B cell (primary cell): ENCODE data around the gene ITGA3.

ENCODE experiments used
- EZH2 ChIP-seq: IDR thresholded peaks from 2 replicates; pipeline ENCODE4 v1.6.1; 2012; ENCODE audit warnings: borderline replicate concordance, low read depth, mild to moderate bottlenecking, moderate library complexity, low read length; ENCODE audit not compliant: insufficient read depth, poor library complexity, severe bottlenecking
- TF ChIP-seq, protein P1 (sequence below): fragments of 200-600 bp; IDR thresholded peaks from one replicate; pipeline ENCODE4 v1.8.0; 2022; ENCODE audit warnings: antibody characterized with exemption, mild to moderate bottlenecking

- TF ChIP-seq, protein P1, sequence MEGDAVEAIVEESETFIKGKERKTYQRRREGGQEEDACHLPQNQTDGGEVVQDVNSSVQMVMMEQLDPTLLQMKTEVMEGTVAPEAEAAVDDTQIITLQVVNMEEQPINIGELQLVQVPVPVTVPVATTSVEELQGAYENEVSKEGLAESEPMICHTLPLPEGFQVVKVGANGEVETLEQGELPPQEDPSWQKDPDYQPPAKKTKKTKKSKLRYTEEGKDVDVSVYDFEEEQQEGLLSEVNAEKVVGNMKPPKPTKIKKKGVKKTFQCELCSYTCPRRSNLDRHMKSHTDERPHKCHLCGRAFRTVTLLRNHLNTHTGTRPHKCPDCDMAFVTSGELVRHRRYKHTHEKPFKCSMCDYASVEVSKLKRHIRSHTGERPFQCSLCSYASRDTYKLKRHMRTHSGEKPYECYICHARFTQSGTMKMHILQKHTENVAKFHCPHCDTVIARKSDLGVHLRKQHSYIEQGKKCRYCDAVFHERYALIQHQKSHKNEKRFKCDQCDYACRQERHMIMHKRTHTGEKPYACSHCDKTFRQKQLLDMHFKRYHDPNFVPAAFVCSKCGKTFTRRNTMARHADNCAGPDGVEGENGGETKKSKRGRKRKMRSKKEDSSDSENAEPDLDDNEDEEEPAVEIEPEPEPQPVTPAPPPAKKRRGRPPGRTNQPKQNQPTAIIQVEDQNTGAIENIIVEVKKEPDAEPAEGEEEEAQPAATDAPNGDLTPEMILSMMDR, result no peak
- TF ChIP-seq EZH2, result no peak
Observed at GRCh38 chr17:50088952-50089825, 33.3 kb downstream of the ITGA3 start.
